A673 (cell line): ENCODE data around the gene UQCRH.

Experiments
- EZH2 ChIP-seq: fragments of 200-600 bp; sonication (generic); IDR thresholded peaks from 2 replicates; pipeline ENCODE4 v1.6.1; 2017; ENCODE audit warnings: borderline replicate concordance, low read depth, mild to moderate bottlenecking, mixed read lengths, antibody characterized with exemption, low read length; ENCODE audit not compliant: poor library complexity, severe bottlenecking
- TF ChIP-seq, protein P1 (sequence below): fragments of 300-800, 200-600 bp; sonication (generic); conservative IDR thresholded peaks from 2 replicates; pipeline ENCODE4 v1.5.1; 2017; ENCODE audit warnings: low read depth, mild to moderate bottlenecking, antibody characterized with exemption, low read length, moderate library complexity, mixed read lengths

- TF ChIP-seq EZH2: no peak
- TF ChIP-seq, protein P1, sequence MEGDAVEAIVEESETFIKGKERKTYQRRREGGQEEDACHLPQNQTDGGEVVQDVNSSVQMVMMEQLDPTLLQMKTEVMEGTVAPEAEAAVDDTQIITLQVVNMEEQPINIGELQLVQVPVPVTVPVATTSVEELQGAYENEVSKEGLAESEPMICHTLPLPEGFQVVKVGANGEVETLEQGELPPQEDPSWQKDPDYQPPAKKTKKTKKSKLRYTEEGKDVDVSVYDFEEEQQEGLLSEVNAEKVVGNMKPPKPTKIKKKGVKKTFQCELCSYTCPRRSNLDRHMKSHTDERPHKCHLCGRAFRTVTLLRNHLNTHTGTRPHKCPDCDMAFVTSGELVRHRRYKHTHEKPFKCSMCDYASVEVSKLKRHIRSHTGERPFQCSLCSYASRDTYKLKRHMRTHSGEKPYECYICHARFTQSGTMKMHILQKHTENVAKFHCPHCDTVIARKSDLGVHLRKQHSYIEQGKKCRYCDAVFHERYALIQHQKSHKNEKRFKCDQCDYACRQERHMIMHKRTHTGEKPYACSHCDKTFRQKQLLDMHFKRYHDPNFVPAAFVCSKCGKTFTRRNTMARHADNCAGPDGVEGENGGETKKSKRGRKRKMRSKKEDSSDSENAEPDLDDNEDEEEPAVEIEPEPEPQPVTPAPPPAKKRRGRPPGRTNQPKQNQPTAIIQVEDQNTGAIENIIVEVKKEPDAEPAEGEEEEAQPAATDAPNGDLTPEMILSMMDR: no peak
Measured at GRCh38 chr1:46309401-46310159, 6.1 kb downstream of the UQCRH start.
